Parathyroid adenoma (tissue), 2 donors: ENCODE data around the gene BRWD1.

Source experiments
- H2AFZ ChIP-seq: fragments of 300-600 bp; sonication (generic); one replicate; pipeline ENCODE4 v1.7.0; 2017; ENCODE audit warnings: antibody characterized with exemption, mild to moderate bottlenecking
- H3K27ac ChIP-seq: fragments of 300-600 bp; sonication (generic); one replicate; pipeline ENCODE4 v1.7.0; 2017
- H3K27me3 ChIP-seq: fragments of 300-600 bp; sonication (generic); one replicate; pipeline ENCODE4 v1.7.0; 2017; ENCODE audit warnings: low read length; ENCODE audit not compliant: control insufficient read depth, insufficient read depth
- H3K36me3 ChIP-seq: fragments of 300-600 bp; sonication (generic); one replicate; pipeline ENCODE4 v1.7.0; 2017; ENCODE audit warnings: low read length; ENCODE audit not compliant: control insufficient read depth, insufficient read depth
- H3K4me1 ChIP-seq: fragments of 300-600 bp; sonication (generic); one replicate; pipeline ENCODE4 v1.7.0; 2017; ENCODE audit warnings: control low read depth
- H3K4me2 ChIP-seq: fragments of 300-600 bp; sonication (generic); one replicate; pipeline ENCODE4 v1.7.0; 2017; ENCODE audit warnings: low read length
- H3K4me3 ChIP-seq: fragments of 300-600 bp; sonication (generic); one replicate; pipeline ENCODE4 v1.7.0; 2017; ENCODE audit warnings: low read depth, low read length
- H3K79me2 ChIP-seq: fragments of 300-600 bp; sonication (generic); one replicate; pipeline ENCODE4 v1.7.0; 2017; ENCODE audit warnings: control low read depth
- H3K9ac ChIP-seq: fragments of 300-600 bp; sonication (generic); one replicate; pipeline ENCODE4 v1.7.0; 2017; ENCODE audit warnings: mild to moderate bottlenecking
- H3K9me3 ChIP-seq: fragments of 300-600 bp; sonication (generic); one replicate; pipeline ENCODE4 v1.7.0; 2017; ENCODE audit warnings: low read length; ENCODE audit not compliant: control insufficient read depth
- CTCF ChIP-seq: fragments of 300-600 bp; sonication (generic); IDR thresholded peaks from one replicate; pipeline ENCODE4 v1.7.0; 2017; ENCODE audit warnings: antibody characterized with exemption, mild to moderate bottlenecking
- donor health status: primary hyperparathyroidism.

BRWD1 gene

GRCh38 chr21:39313571-39314142, at the start of gene BRWD1:
Gene BRWD1, minus strand, starts transcription at chr21:39313632. Its CDS starts 141 bp downstream, at chr21:39313491.
- Histone ChIP-seq H3K27ac (peak within 1 kb of the TSS; percentile 93), H3K79me2 (peaks cover 15% of the 10 kb centered on the region), H3K36me3 (no peaks in the 10 kb centered on the region), H3K9ac (peak within 1 kb of the TSS; percentile 76), H3K27me3 (no peaks in the 10 kb centered on the region), H3K9me3 (no peaks in the 10 kb centered on the region), H3K4me2 (peak within 1 kb of the TSS; percentile 100), H3K4me1 (peaks cover 6% of the 10 kb centered on the region), H2AFZ (peak within 1 kb of the TSS; percentile 98), H3K4me3 (peak within 1 kb of the TSS; percentile 68)
- no peak for TF ChIP-seq CTCF

GRCh38 chr21:39362733-39363132, 49.3 kb upstream of the BRWD1 start:
- Histone ChIP-seq H3K4me1 (no peaks in the 10 kb centered on the region), H3K79me2 (no peaks in the 10 kb centered on the region), H2AFZ (no peak overlapping the region), H3K27me3 (no peaks in the 10 kb centered on the region), H3K4me2 (no peak overlapping the region), H3K9me3 (no peaks in the 10 kb centered on the region), H3K9ac (no peak overlapping the region), H3K27ac (no peak overlapping the region), H3K36me3 (no peaks in the 10 kb centered on the region), H3K4me3 (no peak overlapping the region)
- no peak for TF ChIP-seq CTCF

- no peaks in the 10 kb centered on the region for H3K36me3 ChIP-seq
- H3K27ac ChIP-seq = no peak overlapping the region
- no peak overlapping the region for H3K9ac ChIP-seq
- H2AFZ ChIP-seq = no peak overlapping the region
- H3K9me3 ChIP-seq = no peaks in the 10 kb centered on the region
- TF ChIP-seq CTCF = no peak
- no peak overlapping the region for H3K4me2 ChIP-seq
- no peaks in the 10 kb centered on the region for H3K79me2 ChIP-seq
- no peak overlapping the region for H3K4me3 ChIP-seq
- no peaks in the 10 kb centered on the region for H3K4me1 ChIP-seq
- H3K27me3 ChIP-seq = no peaks in the 10 kb centered on the region
Observed at GRCh38 chr21:39359382-39359781, 46.0 kb upstream of the BRWD1 start.

- no peak overlapping the region for H3K9ac ChIP-seq
- no peak overlapping the region for H3K27ac ChIP-seq
- no peaks in the 10 kb centered on the region for H3K9me3 ChIP-seq
- no peaks in the 10 kb centered on the region for H3K79me2 ChIP-seq
- H2AFZ ChIP-seq = no peak overlapping the region
- no peak for TF ChIP-seq CTCF
- H3K27me3 ChIP-seq = no peaks in the 10 kb centered on the region
- no peaks in the 10 kb centered on the region for H3K36me3 ChIP-seq
- no peaks in the 10 kb centered on the region for H3K4me1 ChIP-seq
- H3K4me2 ChIP-seq = no peak overlapping the region
- H3K4me3 ChIP-seq = no peak overlapping the region
Observed at GRCh38 chr21:39353295-39353694, 39.9 kb upstream of the BRWD1 start.
